CD4-positive, CD25-positive, alpha-beta regulatory T cell (primary cell): Measurements from ENCODE around the gene CLN6. TPM values are rescaled to one million over a fixed set of nuclear protein-coding genes. Genes with fewer than 3 reads are reported as not detected.

Experiments used
- ATAC-seq, 2 donors: fragments of 150-1000 bp; cut with Tn5 transposase; one replicate each; pipeline ENCODE4 v1.10.0; 2021; ENCODE audit warnings: low read depth in 2 of 2, moderate number of reproducible peaks in 2 of 2, moderate library complexity in 1 of 2
- DNase-seq, 3 donors: peaks; one replicate each; pipeline versions ENCODE4 v3.0.0 to v3.0.0-alpha.2; 2012 to 2022; ENCODE audit warnings: mixed read lengths in 1 of 3
- H3K27ac ChIP-seq: one replicate; pipeline ENCODE4 v1.7.0; 2013; ENCODE audit warnings: mild to moderate bottlenecking, low read length; ENCODE audit not compliant: insufficient read depth, poor library complexity, severe bottlenecking
- H3K27me3 ChIP-seq: one replicate; pipeline ENCODE4 v1.7.0; 2013; ENCODE audit warnings: low read length; ENCODE audit not compliant: control insufficient read depth, insufficient read depth
- H3K36me3 ChIP-seq: one replicate; pipeline ENCODE4 v1.7.0; 2013; ENCODE audit warnings: mild to moderate bottlenecking, low read length, moderate library complexity; ENCODE audit not compliant: control insufficient read depth, insufficient read depth
- H3K4me1 ChIP-seq: 2 replicates; pipeline ENCODE4 v1.7.0; 2013; ENCODE audit warnings: mild to moderate bottlenecking, low read length; ENCODE audit not compliant: insufficient read depth, control insufficient read depth, poor library complexity, severe bottlenecking
- H3K4me3 ChIP-seq: one replicate; pipeline ENCODE4 v1.7.0; 2013; ENCODE audit warnings: low read depth, mild to moderate bottlenecking, low read length, moderate library complexity
- H3K9me3 ChIP-seq, 2 experiments: 1 replicate in 1 of 2; 2 replicates in 1 of 2; pipeline ENCODE4 v1.7.0; 2013; ENCODE audit warnings: low read length in 2 of 2, mild to moderate bottlenecking in 1 of 2, moderate library complexity in 1 of 2; ENCODE audit not compliant: control insufficient read depth in 2 of 2
- H3K27ac Mint-ChIP-seq, 3 donors: one replicate each; pipeline ENCODE4 v1.8.0; 2020 to 2022; ENCODE audit warnings: mild to moderate bottlenecking in 3 of 3, mixed read lengths in 3 of 3, moderate library complexity in 2 of 3
- H3K27me3 Mint-ChIP-seq: one replicate; pipeline ENCODE4 v1.8.0; 2022; ENCODE audit warnings: mild to moderate bottlenecking, mixed read lengths
- H3K36me3 Mint-ChIP-seq: one replicate; pipeline ENCODE4 v1.8.0; 2020; ENCODE audit warnings: mixed read lengths
- H3K4me1 Mint-ChIP-seq, 4 donors: one replicate each; pipeline ENCODE4 v1.8.0; 2020 to 2022; ENCODE audit warnings: mixed read lengths in 4 of 4, mild to moderate bottlenecking in 1 of 4
- H3K4me3 Mint-ChIP-seq, 4 donors: one replicate each; pipeline ENCODE4 v1.8.0; 2020 to 2022; ENCODE audit warnings: mild to moderate bottlenecking in 4 of 4, mixed read lengths in 4 of 4, moderate library complexity in 3 of 4
- H3K9me3 Mint-ChIP-seq, 7 donors: one replicate each; pipeline ENCODE4 v1.8.0; 2020 to 2022; ENCODE audit warnings: mixed read lengths in 7 of 7, mild to moderate bottlenecking in 3 of 7, moderate library complexity in 2 of 7
- polyA plus RNA-seq, 4 donors: library from polyadenylated mRNA; unstranded; fragments of 300-500 nt; fragmentation: Illumina TruSeq; gene quantifications; one replicate each; pipeline ENCODE4 v1.2.3, GENCODE V29; 2021
- total RNA-seq: library from RNA; stranded (reverse); gene quantifications from one replicate; pipeline ENCODE4 v1.2.3, GENCODE V29; 2022

Gene CLN6
- total and polyA plus RNA-seq, 5 donors from 2014 or later = 1.4 to 14.2 (median 1.6) TPM

DNA sequence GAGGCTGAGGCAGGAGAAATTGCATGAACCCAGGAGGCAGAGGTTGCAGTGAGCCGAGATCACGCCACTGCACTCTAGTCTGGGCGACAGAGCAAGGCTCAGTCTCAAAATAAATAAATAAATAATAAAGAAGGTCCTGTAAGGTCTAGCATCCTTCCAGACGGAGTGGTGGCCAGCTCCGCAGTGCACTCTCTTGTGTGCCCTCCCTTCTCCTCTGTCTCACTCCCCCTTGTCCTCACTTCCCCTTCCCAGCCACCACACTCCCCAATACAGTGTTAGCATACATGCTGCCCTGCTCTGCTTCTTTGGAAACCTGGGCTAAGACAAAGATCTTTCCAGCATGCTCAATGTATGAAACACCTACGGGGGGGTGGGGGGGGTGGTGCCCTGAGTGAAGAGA, 3.4 kb upstream of the CLN6 start:
- DNase-seq (no peak), ATAC-seq (no peak)
- Mint-ChIP-seq H3K27me3 (peaks cover 14% of the 10 kb centered on the region), H3K27ac (no peak overlapping the region), H3K9me3 (no peaks in the 10 kb centered on the region), H3K4me3 (peak overlapping the region in 1 of 4 donors; percentile 56), H3K36me3 (no peaks in the 10 kb centered on the region), H3K4me1 (peaks cover 0 to 23% (median 15%) of the 10 kb centered on the region in 4 donors)
- Histone ChIP-seq H3K27ac (no peak overlapping the region), H3K4me1 (peaks cover 19% of the 10 kb centered on the region), H3K36me3 (no peaks in the 10 kb centered on the region), H3K4me3 (no peak overlapping the region), H3K27me3 (no peaks in the 10 kb centered on the region), H3K9me3 (no peaks in the 10 kb centered on the region)

DNA sequence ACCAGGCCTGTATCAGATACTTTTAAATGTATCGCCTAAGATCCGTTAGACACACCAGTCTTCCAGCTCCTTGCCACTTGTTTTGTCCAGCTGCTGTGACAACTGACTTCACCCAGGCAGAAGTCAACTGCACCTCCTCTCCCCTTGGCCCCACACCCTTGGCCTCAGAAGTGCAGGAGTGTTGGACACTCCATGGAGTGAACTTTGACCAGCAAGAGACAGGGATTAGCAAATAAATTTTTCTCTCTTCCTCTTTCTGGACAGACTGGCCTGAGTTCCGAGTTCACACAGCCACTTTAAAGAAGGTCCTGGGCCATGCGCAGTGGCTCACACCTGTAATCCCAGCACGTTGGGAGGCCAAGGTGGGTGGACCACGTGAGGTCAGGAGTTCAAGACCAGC, 2.9 kb upstream of the CLN6 start:
- Mint-ChIP-seq H3K27ac (no peak overlapping the region), H3K27me3 (peaks cover 14% of the 10 kb centered on the region), H3K36me3 (no peaks in the 10 kb centered on the region), H3K9me3 (no peaks in the 10 kb centered on the region), H3K4me1 (peaks cover 0 to 28% (median 20%) of the 10 kb centered on the region in 4 donors), H3K4me3 (peak overlapping the region in 1 of 4 donors; percentile 35)
- DNase-seq (no peak), ATAC-seq (no peak)
- H3K9me3 ChIP-seq = no peaks in the 10 kb centered on the region
- H3K36me3 ChIP-seq = no peaks in the 10 kb centered on the region
- no peak overlapping the region for H3K4me3 ChIP-seq
- H3K27ac ChIP-seq = no peak overlapping the region
- H3K4me1 ChIP-seq = peaks cover 24% of the 10 kb centered on the region
- no peaks in the 10 kb centered on the region for H3K27me3 ChIP-seq

DNA sequence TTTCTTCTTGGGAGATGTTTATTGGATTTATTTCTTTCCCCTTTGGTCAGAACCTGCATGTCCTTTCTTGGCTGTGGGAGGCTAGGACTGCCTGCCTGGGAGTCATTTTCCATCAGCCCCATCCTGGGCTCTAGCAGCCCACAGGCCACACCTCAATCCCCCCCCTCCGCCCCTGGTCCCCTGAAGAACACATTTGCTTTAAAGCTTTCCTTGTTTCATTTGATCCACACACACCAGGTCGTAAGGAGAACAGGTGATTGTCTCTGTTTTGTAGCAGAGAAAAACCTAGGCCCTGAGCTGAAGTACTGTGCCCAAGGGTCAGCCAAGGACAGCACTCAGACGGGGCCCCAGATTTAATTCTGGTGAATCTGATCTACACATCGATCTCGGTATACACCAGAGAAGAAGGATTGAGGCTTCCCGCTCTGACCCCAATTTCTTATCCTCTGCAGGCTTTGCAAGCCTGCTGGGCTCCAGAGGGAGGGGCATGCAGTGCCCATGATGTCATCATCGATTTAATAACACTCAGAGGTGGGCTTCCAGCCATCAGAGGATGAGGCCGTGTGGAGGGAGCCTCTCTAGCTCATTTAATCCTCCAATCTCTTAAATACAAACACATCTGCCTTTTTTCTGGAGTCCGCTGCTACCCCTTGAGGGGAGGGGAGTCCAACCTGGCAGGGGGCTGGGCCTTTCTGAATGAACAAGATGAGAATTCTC, 1.7 kb upstream of the CLN6 start:
- Histone ChIP-seq H3K4me3 (no peak overlapping the region), H3K27me3 (no peaks in the 10 kb centered on the region), H3K9me3 (no peaks in the 10 kb centered on the region), H3K4me1 (peaks cover 24% of the 10 kb centered on the region), H3K36me3 (no peaks in the 10 kb centered on the region), H3K27ac (no peak overlapping the region)
- no peak overlapping the region for H3K27ac Mint-ChIP-seq
- no peaks in the 10 kb centered on the region for H3K9me3 Mint-ChIP-seq
- H3K36me3 Mint-ChIP-seq = no peaks in the 10 kb centered on the region
- H3K27me3 Mint-ChIP-seq = peaks cover 11% of the 10 kb centered on the region
- no peak for DNase-seq
- H3K4me3 Mint-ChIP-seq = peak overlapping the region; percentile 78 to 99 (median 92)
- ATAC-seq = no peak
- H3K4me1 Mint-ChIP-seq = peaks cover 0 to 33% (median 22%) of the 10 kb centered on the region in 4 donors

DNA sequence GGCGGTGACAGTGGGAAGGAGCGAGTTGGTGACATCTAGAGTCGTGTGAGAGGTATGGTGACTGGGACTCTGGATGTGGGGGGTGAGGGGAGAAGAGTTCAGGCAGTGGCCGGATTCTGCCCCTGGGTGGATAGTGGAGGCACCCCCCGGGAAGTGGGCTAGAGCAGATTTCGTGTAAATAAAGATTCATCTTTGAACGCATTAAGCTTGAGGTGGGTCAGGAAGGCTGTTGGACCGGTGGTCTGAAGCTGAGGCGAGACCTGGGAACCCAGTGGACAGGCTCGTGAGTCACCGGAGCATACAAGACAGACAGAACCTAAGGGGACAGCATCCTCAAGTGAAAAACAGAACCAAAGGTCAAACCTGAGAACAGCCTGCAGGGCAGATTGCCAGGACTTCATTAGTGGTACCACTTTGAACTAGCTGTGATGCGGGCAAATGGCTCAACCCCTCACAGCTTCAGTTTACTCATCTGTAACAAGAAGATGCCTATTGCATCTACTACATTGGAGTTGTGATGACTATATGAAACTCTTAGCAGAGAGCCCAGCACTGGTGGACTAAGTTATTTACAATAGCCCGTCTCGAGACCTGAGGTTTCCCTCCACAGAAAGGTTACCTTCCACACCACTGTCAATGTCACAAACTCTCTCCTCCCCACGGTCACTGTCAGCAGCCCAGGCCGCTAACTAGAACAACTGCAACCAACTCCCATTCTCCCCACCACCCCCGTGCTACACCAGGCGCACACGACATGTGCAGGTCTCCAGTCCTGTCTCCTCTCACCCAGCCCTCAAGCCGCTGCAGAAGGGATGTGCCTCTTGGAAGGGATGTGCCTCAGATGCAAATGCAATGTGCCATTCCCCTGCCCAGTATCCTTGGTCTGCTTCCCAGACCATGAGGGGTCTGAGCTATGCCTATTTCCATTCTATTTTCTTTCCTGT, 901 bp upstream of the CLN6 start:
- H3K36me3 ChIP-seq = no peaks in the 10 kb centered on the region
- peaks cover under 1 to 33% (median 22%) of the 10 kb centered on the region in 4 donors for H3K4me1 Mint-ChIP-seq
- no peaks in the 10 kb centered on the region for H3K27me3 ChIP-seq
- no peaks in the 10 kb centered on the region for H3K36me3 Mint-ChIP-seq
- no peak for DNase-seq
- H3K27me3 Mint-ChIP-seq = peaks cover 8% of the 10 kb centered on the region
- peak overlapping the region; percentile 77 for H3K27ac ChIP-seq
- H3K27ac Mint-ChIP-seq = peak overlapping the region; percentile 92 to 95 (median 95)
- H3K4me1 ChIP-seq = peaks cover 24% of the 10 kb centered on the region
- no peak for ATAC-seq
- no peaks in the 10 kb centered on the region for H3K9me3 Mint-ChIP-seq
- no peaks in the 10 kb centered on the region for H3K9me3 ChIP-seq
- H3K4me3 ChIP-seq = peak overlapping the region; percentile 67
- H3K4me3 Mint-ChIP-seq = peak overlapping the region; percentile 89 to 99 (median 97)

GRCh38 chr15:68228971-68229385, 550 bp downstream of the CLN6 start:
- Histone ChIP-seq H3K9me3 (no peaks in the 10 kb centered on the region), H3K4me3 (peak overlapping the region; percentile 79), H3K4me1 (peaks cover 24% of the 10 kb centered on the region), H3K27me3 (no peaks in the 10 kb centered on the region), H3K27ac (peak overlapping the region; percentile 77), H3K36me3 (no peaks in the 10 kb centered on the region)
- Mint-ChIP-seq H3K36me3 (no peaks in the 10 kb centered on the region), H3K27me3 (peaks cover 5% of the 10 kb centered on the region), H3K4me1 (peaks cover 7 to 42% (median 30%) of the 10 kb centered on the region in 4 donors), H3K27ac (peak overlapping the region; percentile 43 to 89 (median 78)), H3K4me3 (peak overlapping the region; percentile 88 to 95 (median 92)), H3K9me3 (no peaks in the 10 kb centered on the region)
- DNase-seq = peak in 1 of 3 donors; percentile 44
- no peak for ATAC-seq

DNA sequence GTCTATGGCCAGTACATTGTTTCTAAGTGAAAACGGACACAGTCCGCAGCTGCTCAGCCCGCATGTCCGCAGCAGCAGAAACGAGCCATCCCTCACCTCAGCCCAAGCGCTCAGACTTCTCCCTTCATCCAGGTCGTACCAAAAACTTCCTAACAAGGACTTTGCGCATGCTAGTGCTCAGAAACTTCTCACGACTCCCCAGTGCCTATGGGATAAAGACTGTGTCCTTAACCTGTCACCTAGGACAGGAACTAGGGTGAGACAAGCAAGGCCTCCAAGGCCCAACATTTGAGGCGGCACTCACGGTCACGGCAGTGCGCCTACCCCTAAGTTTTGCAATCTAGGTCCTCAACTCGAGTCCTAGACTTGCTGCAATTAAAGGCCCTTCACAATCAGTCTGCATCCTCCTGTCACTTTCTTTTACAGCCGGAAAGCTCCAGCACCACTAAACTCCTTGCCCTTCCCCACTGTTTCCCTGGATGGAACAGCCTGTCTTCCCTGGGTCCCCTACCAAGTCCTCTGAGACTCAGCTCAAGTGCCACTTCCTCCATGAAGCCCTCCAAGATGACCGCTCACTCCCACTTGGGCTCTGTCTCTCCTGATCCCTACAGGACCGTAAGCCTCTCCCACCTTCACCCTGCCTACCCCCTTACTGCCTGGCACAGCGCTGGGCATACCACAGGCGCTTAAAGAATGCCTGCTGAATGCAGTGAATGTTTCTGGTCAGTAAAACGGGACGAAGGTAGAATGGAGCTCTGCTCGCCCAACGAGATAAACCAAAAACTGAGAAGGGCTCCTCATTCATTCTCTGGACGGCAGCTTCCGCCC, 1.2 kb downstream of the CLN6 start:
- no peaks in the 10 kb centered on the region for H3K36me3 Mint-ChIP-seq
- peak overlapping the region; percentile 88 to 95 (median 92) for H3K4me3 Mint-ChIP-seq
- H3K9me3 Mint-ChIP-seq = no peaks in the 10 kb centered on the region
- no peaks in the 10 kb centered on the region for H3K27me3 Mint-ChIP-seq
- Histone ChIP-seq H3K4me1 (peaks cover 24% of the 10 kb centered on the region), H3K4me3 (peak overlapping the region; percentile 79), H3K36me3 (no peaks in the 10 kb centered on the region), H3K27me3 (no peaks in the 10 kb centered on the region), H3K9me3 (no peaks in the 10 kb centered on the region), H3K27ac (peak overlapping the region; percentile 77)
- peaks cover 7 to 42% (median 30%) of the 10 kb centered on the region in 4 donors for H3K4me1 Mint-ChIP-seq
- ATAC-seq (no peak), DNase-seq (peak in 1 of 3 donors; percentile 18)
- H3K27ac Mint-ChIP-seq = peak overlapping the region; percentile 43 to 89 (median 78)

GRCh38 chr15:68227643-68228142, 1.8 kb downstream of the CLN6 start:
- Histone ChIP-seq H3K9me3 (no peaks in the 10 kb centered on the region), H3K27me3 (no peaks in the 10 kb centered on the region), H3K36me3 (no peaks in the 10 kb centered on the region), H3K4me3 (no peak overlapping the region), H3K27ac (no peak overlapping the region), H3K4me1 (peaks cover 24% of the 10 kb centered on the region)
- Mint-ChIP-seq H3K27me3 (no peaks in the 10 kb centered on the region), H3K9me3 (no peaks in the 10 kb centered on the region), H3K36me3 (no peaks in the 10 kb centered on the region), H3K4me3 (peak overlapping the region; percentile 88 to 95 (median 92)), H3K4me1 (peaks cover 7 to 40% (median 30%) of the 10 kb centered on the region in 4 donors), H3K27ac (peak overlapping the region in 2 of 3 donors; percentile 78 to 89)
- DNase-seq (no peak), ATAC-seq (no peak)
